Measurements from ENCODE around the gene NUTF2. TPM values are rescaled to one million over a fixed set of nuclear protein-coding genes. Genes with fewer than 3 reads are reported as not detected.

NUTF2 gene
- total RNA-seq, 1 experiment from 2014 or later: 224 TPM

DNA sequence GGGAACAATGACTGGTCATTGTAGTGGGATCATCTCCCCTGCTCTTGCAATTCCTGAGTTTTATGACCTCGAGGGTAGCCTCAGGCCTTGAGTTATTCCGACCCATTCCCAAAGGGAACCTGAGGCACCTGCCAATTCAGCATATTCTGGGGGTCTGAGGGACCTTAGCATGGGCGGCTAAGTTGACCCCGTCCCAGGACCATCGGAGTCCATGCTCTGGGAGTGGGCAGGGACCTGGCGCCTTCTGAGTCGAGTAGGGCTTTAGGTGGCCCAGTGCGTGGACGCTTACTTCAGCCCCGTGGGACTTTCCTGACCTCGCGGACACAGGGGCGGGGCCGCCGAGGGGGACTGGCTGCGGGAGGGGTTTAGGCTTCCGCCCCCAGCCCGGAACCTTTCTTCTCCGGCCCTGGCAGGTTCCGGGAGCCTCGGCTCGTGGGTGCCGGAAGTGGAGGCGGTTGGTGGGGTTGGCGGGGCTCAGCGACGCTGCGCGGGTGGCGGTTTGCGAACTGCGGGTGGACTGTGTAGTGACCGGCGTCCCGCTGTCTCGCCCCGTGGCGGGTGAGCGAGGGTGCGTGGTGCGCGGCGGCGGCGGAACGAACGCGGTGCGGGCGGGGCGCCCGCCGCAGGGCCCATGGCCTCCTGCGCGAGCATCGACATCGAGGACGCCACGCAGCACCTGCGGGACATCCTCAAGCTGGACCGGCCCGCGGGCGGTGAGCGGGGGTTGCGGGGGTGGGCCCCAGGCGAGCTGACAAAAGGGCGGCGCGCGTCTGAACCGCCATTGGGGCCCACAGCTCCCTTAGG, 26.1 kb downstream of the NUTF2 start, which contains the start of gene EDC4:
Gene EDC4 (plus strand): TSS at position 422 of the 804 bp plus-strand sequence. CDS start 210 bp downstream, at position 632.
- CTCF ChIA-PET: interaction anchor here (1.3 to 2.3 kb wide), 2 partner anchors 11 to 56 kb away, joined by 8 to 10 read pairs; partner anchors contain the start of gene NRN1L
- peak; percentile 94 for DNase-seq
- H3K4me3 Mint-ChIP-seq (ENCODE audit: low read depth, unreplicated experiment): peak within 1 kb of the TSS; percentile 87
- TF ChIP-seq, protein P1, sequence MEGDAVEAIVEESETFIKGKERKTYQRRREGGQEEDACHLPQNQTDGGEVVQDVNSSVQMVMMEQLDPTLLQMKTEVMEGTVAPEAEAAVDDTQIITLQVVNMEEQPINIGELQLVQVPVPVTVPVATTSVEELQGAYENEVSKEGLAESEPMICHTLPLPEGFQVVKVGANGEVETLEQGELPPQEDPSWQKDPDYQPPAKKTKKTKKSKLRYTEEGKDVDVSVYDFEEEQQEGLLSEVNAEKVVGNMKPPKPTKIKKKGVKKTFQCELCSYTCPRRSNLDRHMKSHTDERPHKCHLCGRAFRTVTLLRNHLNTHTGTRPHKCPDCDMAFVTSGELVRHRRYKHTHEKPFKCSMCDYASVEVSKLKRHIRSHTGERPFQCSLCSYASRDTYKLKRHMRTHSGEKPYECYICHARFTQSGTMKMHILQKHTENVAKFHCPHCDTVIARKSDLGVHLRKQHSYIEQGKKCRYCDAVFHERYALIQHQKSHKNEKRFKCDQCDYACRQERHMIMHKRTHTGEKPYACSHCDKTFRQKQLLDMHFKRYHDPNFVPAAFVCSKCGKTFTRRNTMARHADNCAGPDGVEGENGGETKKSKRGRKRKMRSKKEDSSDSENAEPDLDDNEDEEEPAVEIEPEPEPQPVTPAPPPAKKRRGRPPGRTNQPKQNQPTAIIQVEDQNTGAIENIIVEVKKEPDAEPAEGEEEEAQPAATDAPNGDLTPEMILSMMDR (IDR thresholded peaks at IDR 0.05; ENCODE audit: unreplicated experiment): no peak
- peaks cover 31% of the 10 kb centered on the region for H3K4me1 Mint-ChIP-seq (ENCODE audit: low read depth, unreplicated experiment)
- intact Hi-C loops (cut with micrococcal nuclease; ENCODE audit: unreplicated experiment): no loop called here
- no peaks in the 10 kb centered on the region for H3K27me3 Mint-ChIP-seq (ENCODE audit: unreplicated experiment)
- no peaks in the 10 kb centered on the region for H3K9me3 Mint-ChIP-seq (ENCODE audit: low read depth, unreplicated experiment)
- no TSS peak for BruUV-seq (replicated peaks)
- peaks cover 58% of the 10 kb centered on the region for H3K36me3 Mint-ChIP-seq (ENCODE audit: insufficient read depth, unreplicated experiment)
- peak within 1 kb of the TSS; percentile 84 for H3K27ac Mint-ChIP-seq (ENCODE audit: unreplicated experiment)

DNA sequence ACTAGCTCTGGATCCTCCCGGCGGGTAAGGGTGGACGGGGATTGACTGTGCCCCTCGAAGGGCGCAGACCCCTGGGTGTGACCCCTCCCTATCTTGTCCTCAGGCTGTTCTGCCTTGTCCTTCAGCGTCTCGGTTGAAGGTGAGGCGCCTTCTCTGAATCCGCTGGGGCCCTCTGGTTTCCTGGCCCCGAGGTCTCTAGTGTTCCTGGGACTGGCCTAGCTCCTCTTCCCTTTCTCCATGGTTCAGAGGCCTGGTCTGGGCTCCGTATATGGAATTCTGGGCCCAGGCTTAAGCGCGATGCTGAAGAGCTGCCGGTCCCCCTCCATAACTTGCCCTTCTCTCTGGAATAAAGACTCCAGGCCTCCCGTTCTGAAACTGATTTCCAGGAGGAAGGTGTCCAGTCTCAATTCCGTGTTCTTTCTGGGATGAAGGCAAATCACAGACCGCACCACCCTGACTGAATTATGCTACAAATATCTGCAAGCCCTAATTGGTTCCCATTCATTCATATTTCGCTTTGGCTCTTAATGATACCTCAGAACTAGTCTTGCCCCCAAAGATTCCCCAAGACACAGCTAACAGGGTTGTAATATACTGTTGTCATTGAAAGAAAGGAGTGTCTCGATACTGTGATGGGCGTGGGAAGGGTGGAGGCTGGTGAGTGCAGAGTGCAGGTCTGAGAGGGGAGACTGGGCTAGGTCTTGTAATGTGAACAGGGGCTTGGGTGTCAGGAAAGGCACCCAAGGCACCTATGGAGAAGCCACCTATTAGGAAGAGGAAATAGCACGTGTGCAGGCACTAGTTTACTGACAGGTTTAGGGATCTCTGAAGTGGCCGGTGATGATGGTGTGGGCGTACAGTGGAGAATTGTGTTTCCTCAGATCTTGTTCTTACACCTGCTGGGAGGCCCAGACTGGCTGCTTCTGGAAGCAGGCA, 27.0 kb downstream of the NUTF2 start:
- Mint-ChIP-seq H3K36me3 (ENCODE audit: insufficient read depth, unreplicated experiment) (peaks cover 59% of the 10 kb centered on the region), H3K27ac (ENCODE audit: unreplicated experiment) (peak overlapping the region; percentile 84), H3K9me3 (ENCODE audit: low read depth, unreplicated experiment) (no peaks in the 10 kb centered on the region), H3K4me3 (ENCODE audit: low read depth, unreplicated experiment) (peak overlapping the region; percentile 87), H3K4me1 (ENCODE audit: low read depth, unreplicated experiment) (peaks cover 31% of the 10 kb centered on the region), H3K27me3 (ENCODE audit: unreplicated experiment) (no peaks in the 10 kb centered on the region)
- TF ChIP-seq, protein P1 (IDR thresholded peaks at IDR 0.05; ENCODE audit: unreplicated experiment): no peak
- DNase-seq: no peak
- intact Hi-C loops (cut with micrococcal nuclease; ENCODE audit: unreplicated experiment): no loop called here
- CTCF ChIA-PET: interaction anchor here (1.3 to 2.3 kb wide), 3 partner anchors 10 to 57 kb away, joined by 6 to 10 read pairs (median 8); partner anchors contain the start of gene NRN1L
- TSS peak; percentile 27 for BruUV-seq (replicated peaks)

DNA sequence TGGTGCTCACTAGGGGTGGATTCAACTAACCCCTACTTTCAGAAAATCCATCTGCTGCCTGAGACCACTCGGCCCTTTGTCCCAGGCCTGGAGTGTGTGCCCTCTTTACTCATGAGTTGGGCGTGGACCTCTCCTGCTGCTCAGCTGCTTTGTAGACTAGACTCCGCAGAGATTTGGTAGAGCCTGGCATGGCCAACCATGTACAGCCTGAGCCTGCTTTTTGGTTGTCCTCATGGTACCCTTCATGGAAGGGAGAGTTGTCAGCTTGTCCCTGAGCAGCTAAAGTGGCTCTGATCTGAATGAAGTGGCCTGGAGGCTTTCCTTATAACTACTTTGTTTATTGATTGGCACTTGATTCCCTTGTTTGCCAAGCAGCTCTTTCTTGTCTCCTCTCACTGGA, 27.6 kb downstream of the NUTF2 start:
- no peak for DNase-seq
- BruUV-seq (replicated peaks): no TSS peak
- Mint-ChIP-seq H3K36me3 (ENCODE audit: insufficient read depth, unreplicated experiment) (peaks cover 62% of the 10 kb centered on the region), H3K4me1 (ENCODE audit: low read depth, unreplicated experiment) (peaks cover 31% of the 10 kb centered on the region), H3K9me3 (ENCODE audit: low read depth, unreplicated experiment) (no peaks in the 10 kb centered on the region), H3K4me3 (ENCODE audit: low read depth, unreplicated experiment) (peak overlapping the region; percentile 87), H3K27ac (ENCODE audit: unreplicated experiment) (peak overlapping the region; percentile 84), H3K27me3 (ENCODE audit: unreplicated experiment) (no peaks in the 10 kb centered on the region)
- CTCF ChIA-PET: interaction anchor here (1.2 to 2.3 kb wide), 3 partner anchors 9 to 26 kb away, joined by 3 to 10 read pairs (median 6); partner anchors contain the start of gene NRN1L
- TF ChIP-seq, protein P1 (IDR thresholded peaks at IDR 0.05; ENCODE audit: unreplicated experiment): no peak
- intact Hi-C loops (cut with micrococcal nuclease; ENCODE audit: unreplicated experiment): no loop called here

GRCh38 chr16:67877064-67877463, 30.3 kb downstream of the NUTF2 start:
- TF ChIP-seq, protein P1 (IDR thresholded peaks at IDR 0.05; ENCODE audit: unreplicated experiment): no peak
- Mint-ChIP-seq H3K27me3 (ENCODE audit: unreplicated experiment) (no peaks in the 10 kb centered on the region), H3K27ac (ENCODE audit: unreplicated experiment) (no peak overlapping the region), H3K4me1 (ENCODE audit: low read depth, unreplicated experiment) (peaks cover 24% of the 10 kb centered on the region), H3K4me3 (ENCODE audit: low read depth, unreplicated experiment) (no peak overlapping the region), H3K36me3 (ENCODE audit: insufficient read depth, unreplicated experiment) (peaks cover 66% of the 10 kb centered on the region), H3K9me3 (ENCODE audit: low read depth, unreplicated experiment) (no peaks in the 10 kb centered on the region)
- intact Hi-C loops (cut with micrococcal nuclease; ENCODE audit: unreplicated experiment): no loop called here
- CTCF ChIA-PET: no interaction called here
- BruUV-seq (replicated peaks): no TSS peak
- no peak for DNase-seq
